H1 (cell line): ENCODE measurements around the gene PROCR. TPM values are rescaled to one million over a fixed set of nuclear protein-coding genes. Genes with fewer than 3 reads are reported as not detected.

ENCODE experiments used
- CTCF ChIA-PET: fragments of 300-600 bp; sonication (Branson Sonifier 250); formaldehyde crosslinking; loops from one replicate; lab custom pipeline; 2021; ENCODE audit not compliant: partially characterized antibody; lab: Charles Lee
- POLR2A ChIA-PET: fragments of 300-600 bp; sonication (Branson Sonifier 250); formaldehyde crosslinking; loops from one replicate; lab custom pipeline; 2021; ENCODE audit warnings: inconsistent platforms; ENCODE audit not compliant: partially characterized antibody; lab: Charles Lee
- DNase-seq, 2 experiments: peaks; one replicate each; pipeline versions ENCODE4 v3.0.0 to v3.0.0-alpha.2; 2010 to 2022; ENCODE audit warnings: low spot score in 2 of 2, low read depth in 1 of 2, mixed read lengths in 1 of 2
- FAIRE-seq: peaks from 2 replicates; lab custom pipeline; 2011; peaks lifted over from hg19 to GRCh38; lab: Jason Lieb, UNC
- H2AFZ ChIP-seq: 2 replicates; pipeline ENCODE4 v1.8.1; 2012; ENCODE audit warnings: low read length, inconsistent platforms
- H2AK5ac ChIP-seq: 2 replicates; pipeline ENCODE4 v1.6.1; 2013; ENCODE audit warnings: low read depth, low read length
- H2BK120ac ChIP-seq: replicated peaks from 2 replicates; pipeline ENCODE3; 2013; ENCODE audit warnings: low read depth, low read length, inconsistent platforms
- H2BK12ac ChIP-seq: 2 replicates; pipeline ENCODE4 v1.6.1; 2013; ENCODE audit warnings: low read depth, low read length
- H2BK15ac ChIP-seq: 2 replicates; pipeline ENCODE4 v1.6.1; 2013; ENCODE audit warnings: low read length
- H2BK20ac ChIP-seq: 2 replicates; pipeline ENCODE4 v1.6.1; 2013; ENCODE audit warnings: low read length
- H2BK5ac ChIP-seq: 2 replicates; pipeline ENCODE4 v1.6.1; 2013; ENCODE audit warnings: low read depth, low read length
- H3K14ac ChIP-seq: 2 replicates; pipeline ENCODE4 v1.6.1; 2013; ENCODE audit warnings: inconsistent platforms; ENCODE audit not compliant: insufficient read length
- H3K18ac ChIP-seq: 2 replicates; pipeline ENCODE4 v1.6.1; 2013; ENCODE audit warnings: low read length; ENCODE audit errors: extremely low read depth
- H3K23ac ChIP-seq: 2 replicates; pipeline ENCODE4 v1.6.1; 2013; ENCODE audit warnings: inconsistent platforms; ENCODE audit not compliant: insufficient read length
- H3K23me2 ChIP-seq: 2 replicates; pipeline ENCODE4 v1.6.1; 2013; ENCODE audit warnings: low read depth, low read length
- H3K27ac ChIP-seq: 2 replicates; pipeline ENCODE4 v1.6.1; 2011; ENCODE audit warnings: low read depth, low read length, inconsistent platforms
- H3K27me3 ChIP-seq, 4 experiments: replicated peaks in 1 of 4; 1 replicate in 1 of 4; 2 replicates in 3 of 4; pipeline versions ENCODE4 v1.6.1 to v1.8.1; 2011 to 2013; ENCODE audit warnings: low read length in 3 of 4, mild to moderate bottlenecking in 3 of 4, inconsistent platforms in 2 of 4, mixed read lengths in 2 of 4, moderate library complexity in 1 of 4; ENCODE audit not compliant: control insufficient read depth in 3 of 4, insufficient read depth in 3 of 4; ENCODE audit errors: extremely low read depth in 1 of 4
- H3K36me3 ChIP-seq, 4 experiments: 2 replicates each; pipeline versions ENCODE4 v1.6.1 to v1.8.1; 2011 to 2013; ENCODE audit warnings: mild to moderate bottlenecking in 4 of 4, low read length in 3 of 4, moderate library complexity in 2 of 4, control low read depth in 1 of 4, inconsistent platforms in 1 of 4; ENCODE audit not compliant: insufficient read depth in 4 of 4, control insufficient read depth in 2 of 4
- H3K4ac ChIP-seq: replicated peaks from 2 replicates; pipeline ENCODE3; 2013; ENCODE audit warnings: low read length, low read depth, mixed read lengths, inconsistent platforms; ENCODE audit not compliant: insufficient read length
- H3K4me1 ChIP-seq, 4 experiments: replicated peaks in 1 of 4; 1 replicate in 1 of 4; 2 replicates in 3 of 4; pipeline versions ENCODE4 v1.6.1 to v1.8.1; 2011 to 2013; ENCODE audit warnings: low read length in 3 of 4, inconsistent platforms in 2 of 4, mixed read lengths in 1 of 4; ENCODE audit not compliant: insufficient read depth in 4 of 4, control insufficient read depth in 3 of 4
- H3K4me2 ChIP-seq, 2 experiments: 2 replicates each; pipeline versions ENCODE4 v1.6.1 to v1.8.1; 2011 to 2013; ENCODE audit warnings: low read depth in 2 of 2, low read length in 2 of 2, control low read depth in 1 of 2, inconsistent platforms in 1 of 2, mild to moderate bottlenecking in 1 of 2; ENCODE audit not compliant: insufficient read depth in 1 of 2
- H3K4me3 ChIP-seq, 4 experiments: fragments of 200-600, 300-600 bp in 1 of 4; sonication (generic), shearing (Covaris generic), sonication (Bioruptor Twin) in 1 of 4; 2 replicates each; pipeline versions ENCODE4 v1.5.1 to v1.8.1; 2011 to 2016; ENCODE audit warnings: low read length in 4 of 4, low read depth in 3 of 4, control low read depth in 2 of 4, inconsistent platforms in 2 of 4, mild to moderate bottlenecking in 2 of 4, mixed read lengths in 1 of 4, moderate library complexity in 1 of 4; ENCODE audit not compliant: insufficient read depth in 2 of 4; ENCODE audit errors: extremely low read depth in 1 of 4
- H3K56ac ChIP-seq: replicated peaks from 2 replicates; pipeline ENCODE3; 2013; ENCODE audit warnings: low read depth, mild to moderate bottlenecking, mixed read lengths, low read length, inconsistent platforms; ENCODE audit not compliant: insufficient read length
- H3K79me1 ChIP-seq: 2 replicates; pipeline ENCODE4 v1.6.1; 2013; ENCODE audit warnings: low read depth, low read length, control low read depth
- H3K79me2 ChIP-seq, 2 experiments: 2 replicates each; pipeline versions ENCODE4 v1.6.1 to v1.8.1; 2012 to 2013; ENCODE audit warnings: low read length in 2 of 2, mild to moderate bottlenecking in 2 of 2, inconsistent platforms in 1 of 2; ENCODE audit not compliant: insufficient read depth in 2 of 2, control insufficient read depth in 1 of 2
- H3K9ac ChIP-seq, 4 experiments: replicated peaks in 1 of 4; 1 replicate in 1 of 4; 2 replicates in 3 of 4; pipeline versions ENCODE4 v1.6.1 to v1.8.1; 2011 to 2013; ENCODE audit warnings: low read depth in 3 of 4, low read length in 3 of 4, control low read depth in 2 of 4, mild to moderate bottlenecking in 2 of 4, moderate library complexity in 2 of 4, inconsistent platforms in 1 of 4; ENCODE audit errors: extremely low read depth in 1 of 4
- H3K9me3 ChIP-seq, 2 experiments: 2 replicates each; pipeline versions ENCODE4 v1.6.1 to v1.8.1; 2012 to 2013; ENCODE audit warnings: mild to moderate bottlenecking in 2 of 2, moderate library complexity in 2 of 2, control low read depth in 1 of 2, inconsistent platforms in 1 of 2, low read depth in 1 of 2, low read length in 1 of 2, mixed read lengths in 1 of 2; ENCODE audit not compliant: insufficient read depth in 2 of 2
- H4K20me1 ChIP-seq, 2 experiments: replicated peaks in 1 of 2; 2 replicates each; pipeline versions ENCODE3 to v1.8.1; 2011 to 2013; ENCODE audit warnings: inconsistent platforms in 2 of 2, low read length in 2 of 2, mild to moderate bottlenecking in 1 of 2; ENCODE audit not compliant: insufficient read depth in 2 of 2, control insufficient read depth in 1 of 2
- H4K5ac ChIP-seq: 2 replicates; pipeline ENCODE4 v1.6.1; 2013; ENCODE audit warnings: low read length, low read depth, mixed read lengths, inconsistent platforms; ENCODE audit not compliant: insufficient read length
- H4K8ac ChIP-seq: 2 replicates; pipeline ENCODE4 v1.8.0; 2013; ENCODE audit warnings: mild to moderate bottlenecking, moderate library complexity, low read length, inconsistent platforms; ENCODE audit not compliant: insufficient read depth; ENCODE audit errors: extremely low read depth
- H4K91ac ChIP-seq: replicated peaks from 2 replicates; pipeline ENCODE3; 2013; ENCODE audit warnings: low read length, mixed read lengths, inconsistent platforms; ENCODE audit not compliant: insufficient read length
- BRCA1 ChIP-seq: IDR thresholded peaks from 2 replicates; pipeline ENCODE4 v1.6.1; 2012; ENCODE audit warnings: low read depth, low read length, improper control_type of control experiment
- CHD1 ChIP-seq: IDR thresholded peaks from 2 replicates; pipeline ENCODE4 v1.6.1; 2012; ENCODE audit warnings: low read depth, low read length, improper control_type of control experiment
- HDAC6 ChIP-seq: IDR thresholded peaks from one replicate; pipeline ENCODE4 v1.7.1; 2012; ENCODE audit warnings: low read depth, mild to moderate bottlenecking, inconsistent platforms, low read length, moderate library complexity
- JUN ChIP-seq: IDR thresholded peaks from 2 replicates; pipeline ENCODE4 v1.6.1; 2011; ENCODE audit warnings: low read depth, mild to moderate bottlenecking, improper control_type of control experiment, low read length
- JUND ChIP-seq: IDR thresholded peaks from 2 replicates; pipeline ENCODE4 v1.6.1; 2011; ENCODE audit warnings: mild to moderate bottlenecking, improper control_type of control experiment, low read length
- KDM1A ChIP-seq: fragments of 200-600, 300-600 bp; sonication (generic); IDR thresholded peaks from 2 replicates; pipeline ENCODE4 v1.7.1; 2016; ENCODE audit warnings: mild to moderate bottlenecking, low read length, borderline replicate concordance
- PHF8 ChIP-seq: fragments of 200-600 bp; sonication (generic); conservative IDR thresholded peaks from 2 replicates; pipeline ENCODE4 v1.7.1; 2012; ENCODE audit warnings: low read depth, mild to moderate bottlenecking, inconsistent platforms, low read length, moderate library complexity
- POLR2A ChIP-seq, 2 experiments: IDR thresholded peaks; 1 replicate in 1 of 2; 2 replicates in 1 of 2; pipeline ENCODE4 v1.6.1; 2011; ENCODE audit warnings: low read depth in 2 of 2, low read length in 2 of 2, mild to moderate bottlenecking in 2 of 2; ENCODE audit errors: control extremely low read depth in 1 of 2
- RAD21 ChIP-seq, 2 experiments: IDR thresholded peaks in 1 of 2; conservative IDR thresholded peaks in 1 of 2; 2 replicates each; pipeline ENCODE4 v1.6.1; 2011; ENCODE audit warnings: low read depth in 2 of 2, low read length in 2 of 2, improper control_type of control experiment in 1 of 2, inconsistent platforms in 1 of 2, mild to moderate bottlenecking in 1 of 2, moderate library complexity in 1 of 2
- SIN3A ChIP-seq, 2 experiments: IDR thresholded peaks in 1 of 2; conservative IDR thresholded peaks in 1 of 2; 2 replicates each; pipeline ENCODE4 v1.6.1; 2011 to 2012; ENCODE audit warnings: low read length in 2 of 2, improper control_type of control experiment in 1 of 2, low read depth in 1 of 2, mild to moderate bottlenecking in 1 of 2
- SP4 ChIP-seq: IDR thresholded peaks from 2 replicates; pipeline ENCODE4 v1.6.1; 2012; ENCODE audit warnings: low read length, inconsistent platforms
- TAF7 ChIP-seq: optimal IDR thresholded peaks from 2 replicates; pipeline ENCODE3; 2011; ENCODE audit warnings: low read depth, mild to moderate bottlenecking, inconsistent platforms, low read length, moderate library complexity, borderline replicate concordance
- WGBS, 2 experiments: shearing (Covaris generic) in 1 of 2; methylation state at CpG; one replicate each; pipeline versions ENCODE4 v1.1.6 to v1.1.7; 2013 to 2015; ENCODE audit warnings: low lambda C conversion rate in 2 of 2, mixed read lengths in 2 of 2, inconsistent platforms in 1 of 2, low coverage in 1 of 2, missing lambda C conversion rate in 1 of 2; ENCODE audit not compliant: insufficient replicate concordance in 2 of 2, insufficient coverage in 1 of 2, insufficient read length in 1 of 2; ENCODE audit errors: extremely low coverage in 1 of 2, missing lambda C conversion rate in 1 of 2; 5-methylcytosine and 5-hydroxymethylcytosine counted together
- polyA plus RNA-seq, 7 experiments: library from polyadenylated mRNA; depleted of rRNA in 3 of 7; stranded (reverse) in 5 of 7; unstranded in 2 of 7; fragments of >200 nt in 5 of 7; fragments of 200-250 nt in 2 of 7; gene quantifications; 1 replicate in 5 of 7; 2 replicates in 1 of 7; 4 replicates in 1 of 7; pipeline versions ENCODE4 v1.2.1 to v1.2.3, GENCODE V29; 2011 to 2013; ENCODE audit warnings: missing spikeins in 2 of 7, mixed read lengths in 2 of 7
- total RNA-seq: library from RNA; stranded (reverse); fragmentation: NEBNext Ultra II Directional; extraction: Animal tissue kit (Norgen Biotek cat#: 25700); gene quantifications from 2 replicates; pipeline ENCODE4 v1.2.1, GENCODE V29; 2021
- TF ChIP-seq, protein P1 (sequence below): IDR thresholded peaks from 2 replicates; pipeline ENCODE4 v1.6.1; 2012; ENCODE audit warnings: inconsistent platforms

The PROCR gene
- total and polyA plus RNA-seq, 2 of the 8 experiments (the other 6 are each of a cell fraction or from before 2014, with no cell fraction given) = 21.3 to 42.9 TPM

GRCh38 chr20:35145141-35145564 lies 26.7 kb upstream of the PROCR start:
- POLR2A ChIA-PET = interaction anchor here (2.6 kb wide), 1 partner anchor 63 kb away, joined by 10 read pairs; no protein-coding TSS in a partner anchor
- 71% methylated on average over 2 of the region's 2 CpGs; no CpG with 5 or more reads in 1 of the 2 experiments for WGBS, 2 experiments
- TF ChIP-seq PHF8 = no peak
- no peak for TF ChIP-seq POLR2A (IDR thresholded peaks at IDR 0.05; ENCODE audit: control extremely low read depth in 1 of 2, low read depth in 2 of 2, low read length in 2 of 2)
- TF ChIP-seq RAD21 (IDR thresholded peaks at IDR 0.05 in 1 of 2, conservative IDR thresholded peaks at IDR 0.05 in 1 of 2; ENCODE audit: low read depth in 2 of 2, low read length in 2 of 2) = peak; percentile 96 to 97
- TF ChIP-seq JUN = no peak
- TF ChIP-seq, protein P1, sequence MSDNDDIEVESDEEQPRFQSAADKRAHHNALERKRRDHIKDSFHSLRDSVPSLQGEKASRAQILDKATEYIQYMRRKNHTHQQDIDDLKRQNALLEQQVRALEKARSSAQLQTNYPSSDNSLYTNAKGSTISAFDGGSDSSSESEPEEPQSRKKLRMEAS = no peak
- TF ChIP-seq JUND = 0 out of 2 replicates have a peak, but pooled peaks have one; percentile 17
- no peak for TF ChIP-seq BRCA1
- TF ChIP-seq CHD1 = no peak
- TF ChIP-seq HDAC6 = no peak
- no peak for TF ChIP-seq SP4
- no peak for TF ChIP-seq KDM1A
- 0 out of 4 replicates have a peak, but pooled peaks of 1 of the 2 experiments have one; percentile 51 for TF ChIP-seq SIN3A (conservative IDR thresholded peaks at IDR 0.05 in 1 of 2, IDR thresholded peaks at IDR 0.05 in 1 of 2; ENCODE audit: low read depth in 1 of 2, low read length in 2 of 2)
- TF ChIP-seq TAF7 = no peak

More at GRCh38 chr20:35145141-35145564, 26.7 kb upstream of the PROCR start:
- Histone ChIP-seq H4K91ac (no peak overlapping the region), H3K4me1 (0 out of 7 replicates have a peak, but pooled peaks cover 0 to 3% (median 0%) of the 10 kb centered on the region in 4 experiments), H3K36me3 (peaks cover 2 to 30% (median 10%) of the 10 kb centered on the region in 4 experiments; a peak in 6 of 8 replicates), H3K18ac (no peak overlapping the region), H3K27ac (no peak overlapping the region), H2BK120ac (no peak overlapping the region), H4K20me1 (no peaks in the 10 kb centered on the region), H4K5ac (no peak overlapping the region), H2BK12ac (no peak overlapping the region), H2BK5ac (no peak overlapping the region), H3K9me3 (no peaks in the 10 kb centered on the region), H3K4ac (no peak overlapping the region), H3K14ac (no peak overlapping the region), H3K23ac (no peak overlapping the region), H2BK20ac (no peak overlapping the region), H3K4me3 (no peak overlapping the region), H2AK5ac (no peak overlapping the region), H3K9ac (no peak overlapping the region), H3K56ac (no peak overlapping the region), H4K8ac (no peak overlapping the region), H3K79me1 (no peaks in the 10 kb centered on the region), H2AFZ (no peak overlapping the region), H3K4me2 (no peak overlapping the region), H3K23me2 (peaks cover 8% of the 10 kb centered on the region), H3K27me3 (no peaks in the 10 kb centered on the region), H2BK15ac (no peak overlapping the region), H3K79me2 (no peaks in the 10 kb centered on the region)
- no peak for FAIRE-seq
- CTCF ChIA-PET = interaction anchor here (0.5 to 7.6 kb wide), 30 partner anchors 10 to 294 kb away, joined by 3 to 135 read pairs (median 4); partner anchors contain the start of genes EIF6 and MMP24
- no peak for DNase-seq
